Ovary (tissue), 3 donors: ENCODE data around the gene UBQLN1.

Experiments
- CTCF ChIP-seq, 3 donors: fragments of 450-650 bp in 2 of 3; fragments of 200-600 bp in 1 of 3; IDR thresholded peaks; one replicate each; pipeline versions ENCODE4 v1.5.1 to v1.8.0; 2016 to 2022; ENCODE audit warnings: antibody characterized with exemption in 3 of 3, mild to moderate bottlenecking in 1 of 3
- POLR2A ChIP-seq: fragments of 450-650 bp; IDR thresholded peaks from one replicate; pipeline ENCODE4 v1.6.1; 2017; ENCODE audit warnings: antibody characterized with exemption, mild to moderate bottlenecking, moderate library complexity
- donor health status: DM: no; HTN: no; CAD: no.

GRCh38 chr9:83633676-83634075 is 74.1 kb downstream of the UBQLN1 start:
- TF ChIP-seq CTCF (IDR thresholded peaks at IDR 0.05), result no peak
- no peak for TF ChIP-seq POLR2A
